ENCODE results near the gene TRAF4. TPM values are rescaled to one million over a fixed set of nuclear protein-coding genes. Genes with fewer than 3 reads are reported as not detected.

TRAF4 gene
- total RNA-seq, 1 experiment from 2014 or later: 216 TPM

Other genes starting within 250 kb of the TRAF4 start
- not detected in 2 replicates for gene FOXN1, start 237.7 kb upstream of the TRAF4 start, total RNA-seq (2014; rRNA removed; shearing (Covaris generic))
- gene UNC119, start 191.4 kb upstream of the TRAF4 start, total RNA-seq (2014; rRNA removed; shearing (Covaris generic)): 87.6 and 96.3 TPM in 2 replicates
- 41.8 and 48.4 TPM in 2 replicates for gene PIGS, start 172.5 kb upstream of the TRAF4 start, total RNA-seq (2014; rRNA removed; shearing (Covaris generic))
- gene ALDOC, start 167.1 kb upstream of the TRAF4 start, total RNA-seq (2014; rRNA removed; shearing (Covaris generic)): 69.9 and 117 TPM in 2 replicates
- gene SPAG5, start 145.0 kb upstream of the TRAF4 start, total RNA-seq (2014; rRNA removed; shearing (Covaris generic)): 153 and 166 TPM in 2 replicates
- 12.2 and 14.7 TPM in 2 replicates for gene RSKR, start 129.8 kb upstream of the TRAF4 start, total RNA-seq (2014; rRNA removed; shearing (Covaris generic))
- gene BLTP2, start 98.9 kb upstream of the TRAF4 start, total RNA-seq (2014; rRNA removed; shearing (Covaris generic)): 86.6 and 97.0 TPM in 2 replicates
- gene SDF2, start 82.1 kb upstream of the TRAF4 start, total RNA-seq (2014; rRNA removed; shearing (Covaris generic)): 47.3 and 52.7 TPM in 2 replicates
- gene SUPT6H, start 81.8 kb upstream of the TRAF4 start, total RNA-seq (2014; rRNA removed; shearing (Covaris generic)): 25.1 and 32.4 TPM in 2 replicates
- gene PROCA1, start 32.1 kb upstream of the TRAF4 start, total RNA-seq (2014; rRNA removed; shearing (Covaris generic)): 13.9 and 23.7 TPM in 2 replicates
- gene RAB34, start 26.1 kb upstream of the TRAF4 start, total RNA-seq (2014; rRNA removed; shearing (Covaris generic)): 209 and 284 TPM in 2 replicates
- 778 and 823 TPM in 2 replicates for gene RPL23A, start 24.0 kb upstream of the TRAF4 start, total RNA-seq (2014; rRNA removed; shearing (Covaris generic))
- 15.6 and 21.4 TPM in 2 replicates for gene TLCD1, start 17.8 kb upstream of the TRAF4 start, total RNA-seq (2014; rRNA removed; shearing (Covaris generic))
- 10.9 and 12.5 TPM in 2 replicates for gene NEK8, start 15.2 kb upstream of the TRAF4 start, total RNA-seq (2014; rRNA removed; shearing (Covaris generic))
- 32.4 and 46.7 TPM in 2 replicates for gene FAM222B, start 98.8 kb downstream of the TRAF4 start, total RNA-seq (2014; rRNA removed; shearing (Covaris generic))
- gene ERAL1, start 111.0 kb downstream of the TRAF4 start, total RNA-seq (2014; rRNA removed; shearing (Covaris generic)): 63.7 and 71.9 TPM in 2 replicates
- 76.9 and 84.7 TPM in 2 replicates for gene FLOT2, start 153.7 kb downstream of the TRAF4 start, total RNA-seq (2014; rRNA removed; shearing (Covaris generic))
- 11.9 and 17.0 TPM in 2 replicates for gene DHRS13, start 159.1 kb downstream of the TRAF4 start, total RNA-seq (2014; rRNA removed; shearing (Covaris generic))
- 53.2 and 56.6 TPM in 2 replicates for gene PHF12, start 207.5 kb downstream of the TRAF4 start, total RNA-seq (2014; rRNA removed; shearing (Covaris generic))